GM23338 (cell line): ENCODE measurements around the gene GDF10. TPM values are rescaled to one million over a fixed set of nuclear protein-coding genes. Genes with fewer than 3 reads are reported as not detected.

Experiments
- ATAC-seq: fragments of 200-7000 bp; cut with Tn5 transposase; 3 replicates; pipeline ENCODE4 v1.9.1; 2020
- DNase-seq: peaks from one replicate; pipeline ENCODE4 v3.0.0-alpha.2; 2015; ENCODE audit warnings: low spot score
- H2AFZ ChIP-seq: fragments of 200-600 bp; sonication (generic); 2 replicates; pipeline ENCODE4 v1.8.0; 2016; ENCODE audit warnings: antibody characterized with exemption, mild to moderate bottlenecking, moderate library complexity
- H3F3A ChIP-seq: fragments of 200-600 bp; sonication (generic); replicated peaks from 2 replicates; pipeline ENCODE4 v1.8.0; 2017; ENCODE audit warnings: antibody characterized with exemption, mixed run types, low read depth
- H3K27ac ChIP-seq: fragments of 200-600 bp; sonication (generic); 2 replicates; pipeline ENCODE4 v1.6.1; 2016; ENCODE audit warnings: low read depth
- H3K27me3 ChIP-seq: fragments of 200-600 bp; sonication (generic); 2 replicates; pipeline ENCODE4 v1.8.0; 2016; ENCODE audit warnings: mild to moderate bottlenecking, mixed run types, moderate library complexity; ENCODE audit not compliant: insufficient read depth
- H3K36me3 ChIP-seq: fragments of 200-600 bp; sonication (generic); 2 replicates; pipeline ENCODE4 v1.8.0; 2016; ENCODE audit warnings: mild to moderate bottlenecking; ENCODE audit not compliant: insufficient read depth
- H3K4me1 ChIP-seq: fragments of 200-600 bp; sonication (generic); 2 replicates; pipeline ENCODE4 v1.8.0; 2016; ENCODE audit warnings: mild to moderate bottlenecking, moderate library complexity; ENCODE audit not compliant: insufficient read depth
- H3K4me2 ChIP-seq: fragments of 200-600 bp; sonication (generic); 2 replicates; pipeline ENCODE4 v1.7.1; 2017; ENCODE audit warnings: mixed run types
- H3K4me3 ChIP-seq: fragments of 200-600 bp; sonication (generic); 2 replicates; pipeline ENCODE4 v1.6.1; 2016; ENCODE audit warnings: mixed run types
- H3K79me2 ChIP-seq: fragments of 200-600 bp; sonication (generic); replicated peaks from 2 replicates; pipeline ENCODE4 v1.8.0; 2017; ENCODE audit warnings: mild to moderate bottlenecking; ENCODE audit not compliant: insufficient read depth
- H3K9me2 ChIP-seq: fragments of 200-600 bp; sonication (generic); 2 replicates; pipeline ENCODE4 v1.8.0; 2017; ENCODE audit not compliant: insufficient read depth
- H4K20me1 ChIP-seq: fragments of 200-600 bp; sonication (generic); replicated peaks from 2 replicates; pipeline ENCODE4 v1.8.0; 2017; ENCODE audit warnings: mild to moderate bottlenecking; ENCODE audit not compliant: insufficient read depth
- H3K27ac Mint-ChIP-seq: 2 replicates; pipeline ENCODE4 v1.8.0; 2020; ENCODE audit warnings: inconsistent platforms, mild to moderate bottlenecking, moderate library complexity, mixed read lengths
- H3K27me3 Mint-ChIP-seq: 3 replicates; pipeline ENCODE4 v1.8.0; 2022; ENCODE audit warnings: low read depth, mild to moderate bottlenecking, moderate library complexity, mixed read lengths, inconsistent platforms; ENCODE audit not compliant: insufficient read depth, poor library complexity
- H3K36me3 Mint-ChIP-seq: 3 replicates; pipeline ENCODE4 v1.8.0; 2021; ENCODE audit warnings: low read depth, mild to moderate bottlenecking, inconsistent platforms, moderate library complexity, mixed read lengths
- H3K4me1 Mint-ChIP-seq: 3 replicates; pipeline ENCODE4 v1.8.0; 2020; ENCODE audit warnings: mild to moderate bottlenecking, inconsistent platforms, mixed read lengths
- H3K4me3 Mint-ChIP-seq: 3 replicates; pipeline ENCODE4 v1.8.0; 2021; ENCODE audit warnings: moderate library complexity, mild to moderate bottlenecking, inconsistent platforms, mixed read lengths
- H3K9me3 Mint-ChIP-seq: 3 replicates; pipeline ENCODE4 v1.8.0; 2020; ENCODE audit warnings: moderate library complexity, mild to moderate bottlenecking, inconsistent platforms, mixed read lengths
- CREB1 ChIP-seq: fragments of 250-450 bp; sonication (Bioruptor Pico); IDR thresholded peaks from 2 replicates; pipeline ENCODE4 v1.5.0; 2020; ENCODE audit warnings: low read depth, mild to moderate bottlenecking, moderate library complexity
- CTCF ChIP-seq, 2 experiments: fragments of 200-600 bp in 1 of 2; sonication (generic) in 1 of 2; conservative IDR thresholded peaks; 2 replicates each; pipeline versions ENCODE4 v1.5.1 to v1.6.1; 2016 to 2017; ENCODE audit warnings: antibody characterized with exemption in 2 of 2, low read depth in 2 of 2, mild to moderate bottlenecking in 2 of 2, moderate library complexity in 1 of 2
- EZH2 ChIP-seq: fragments of 200-600 bp; sonication (generic); IDR thresholded peaks from one replicate; pipeline ENCODE4 v1.8.0; 2017; ENCODE audit warnings: antibody characterized with exemption, mild to moderate bottlenecking, low read depth; ENCODE audit not compliant: unreplicated experiment
- EZH2phosphoT487 ChIP-seq: fragments of 200-600 bp; sonication (generic); IDR thresholded peaks from one replicate; pipeline ENCODE4 v1.8.1; 2018; ENCODE audit warnings: antibody characterized with exemption; ENCODE audit not compliant: unreplicated experiment
- JUNB ChIP-seq: IDR thresholded peaks from one replicate; pipeline ENCODE4 v1.6.1; 2016; ENCODE audit warnings: antibody characterized with exemption; ENCODE audit not compliant: unreplicated experiment
- NANOG ChIP-seq: IDR thresholded peaks from 2 replicates; pipeline ENCODE4 v1.6.1; 2016; ENCODE audit warnings: antibody characterized with exemption, borderline replicate concordance
- POLR2AphosphoS5 ChIP-seq: IDR thresholded peaks from 2 replicates; pipeline ENCODE4 v1.6.1; 2016; ENCODE audit warnings: antibody characterized with exemption, low read depth
- REST ChIP-seq: IDR thresholded peaks from one replicate; pipeline ENCODE4 v1.6.1; 2018; ENCODE audit warnings: antibody characterized with exemption; ENCODE audit not compliant: unreplicated experiment
- STAT1 ChIP-seq: IDR thresholded peaks from one replicate; pipeline ENCODE4 v1.6.1; 2016; ENCODE audit warnings: antibody characterized with exemption; ENCODE audit not compliant: unreplicated experiment
- ZNF114 ChIP-seq: fragments of 250-450 bp; sonication (Bioruptor Pico); IDR thresholded peaks from 2 replicates; pipeline ENCODE4 v1.5.0; 2020; ENCODE audit warnings: mild to moderate bottlenecking, moderate library complexity
- ZNF331 ChIP-seq: fragments of 250-450 bp; sonication (Bioruptor Pico); IDR thresholded peaks from 2 replicates; pipeline ENCODE4 v1.5.0; 2020; ENCODE audit warnings: low read depth, mild to moderate bottlenecking, moderate library complexity
- polyA plus RNA-seq: library from polyadenylated mRNA; unstranded; fragments of >200 nt; fragmentation: Nextera tagmentation; extraction: Ambion mirVana; gene quantifications from 2 replicates; pipeline ENCODE4 v1.2.1, GENCODE V29; 2016
- total RNA-seq: library from RNA; depleted of rRNA; stranded (reverse); fragments of >200 nt; shearing (Covaris generic); gene quantifications from 2 replicates; pipeline ENCODE4 v1.2.3, GENCODE V29; 2014

The GDF10 gene
- total and polyA plus RNA-seq, 2 experiments from 2014 or later, result 0.21 TPM; not detected in 1

- no peaks in the 10 kb centered on the region for H3K36me3 Mint-ChIP-seq
- H3K4me2 ChIP-seq, result no peak overlapping the region
- H3K36me3 ChIP-seq, result no peaks in the 10 kb centered on the region
- no peaks in the 10 kb centered on the region for H4K20me1 ChIP-seq
- no peak overlapping the region for H3K27ac Mint-ChIP-seq
- DNase-seq (no peak), ATAC-seq (no peak)
- peaks cover 23% of the 10 kb centered on the region for H3K4me1 Mint-ChIP-seq
- no peak overlapping the region for H3K4me3 Mint-ChIP-seq
- H3K79me2 ChIP-seq, result no peaks in the 10 kb centered on the region
- H3K27ac ChIP-seq, result no peak overlapping the region
- peaks cover 34% of the 10 kb centered on the region for H3K27me3 ChIP-seq
- TF ChIP-seq ZNF331 (no peak), STAT1 (no peak), NANOG (no peak), JUNB (no peak), REST (no peak), CREB1 (no peak), ZNF114 (CRISPR knock-in tag) (no peak), CTCF (conservative IDR thresholded peaks at IDR 0.05; ENCODE audit: low read depth in 2 of 2) (no peak), EZH2 (no peak), POLR2AphosphoS5 (no peak)
- no peaks in the 10 kb centered on the region for H3K9me3 Mint-ChIP-seq
- H2AFZ ChIP-seq, result no peak overlapping the region
- H3F3A ChIP-seq, result no peaks in the 10 kb centered on the region
- no peak overlapping the region for H3K4me3 ChIP-seq
- H3K27me3 Mint-ChIP-seq, result peaks cover 31% of the 10 kb centered on the region
- peaks cover 4% of the 10 kb centered on the region; the same call in 1 of the 2 replicates for H3K4me1 ChIP-seq
- no peaks in the 10 kb centered on the region for H3K9me2 ChIP-seq
Observed at GRCh38 chr10:47296941-47297340, 3.1 kb upstream of the GDF10 start.

- Histone ChIP-seq H3K79me2 (no peaks in the 10 kb centered on the region), H2AFZ (no peak overlapping the region), H3K36me3 (no peaks in the 10 kb centered on the region), H3K27me3 (peaks cover 39% of the 10 kb centered on the region), H3K9me2 (no peaks in the 10 kb centered on the region), H3K27ac (no peak overlapping the region), H4K20me1 (no peaks in the 10 kb centered on the region), H3K4me3 (no peak overlapping the region), H3K4me2 (no peak overlapping the region), H3F3A (no peaks in the 10 kb centered on the region), H3K4me1 (peaks cover 4% of the 10 kb centered on the region; the same call in 1 of the 2 replicates)
- H3K9me3 Mint-ChIP-seq, result no peaks in the 10 kb centered on the region
- peaks cover 39% of the 10 kb centered on the region for H3K27me3 Mint-ChIP-seq
- H3K27ac Mint-ChIP-seq, result no peak overlapping the region
- H3K4me1 Mint-ChIP-seq, result peaks cover 23% of the 10 kb centered on the region
- ATAC-seq, result no peak
- no peak overlapping the region for H3K4me3 Mint-ChIP-seq
- no peak for DNase-seq
- TF ChIP-seq EZH2phosphoT487 (no peak), CTCF (conservative IDR thresholded peaks at IDR 0.05; ENCODE audit: low read depth in 2 of 2) (no peak)
- no peaks in the 10 kb centered on the region for H3K36me3 Mint-ChIP-seq
Observed at GRCh38 chr10:47297866-47298540, 2.0 kb upstream of the GDF10 start.
